IMR-90 (cell line): ENCODE results near the gene ZMIZ1.

Source experiments
- RFX5 ChIP-seq: IDR thresholded peaks from 2 replicates; pipeline ENCODE4 v1.8.0; 2012; ENCODE audit warnings: low read depth, mild to moderate bottlenecking, low read length, moderate library complexity
- TF ChIP-seq, protein P1 (sequence below): conservative IDR thresholded peaks from 2 replicates; pipeline ENCODE4 v1.5.1; 2012; ENCODE audit warnings: mild to moderate bottlenecking, low read depth, low read length, improper control_type of control experiment

DNA sequence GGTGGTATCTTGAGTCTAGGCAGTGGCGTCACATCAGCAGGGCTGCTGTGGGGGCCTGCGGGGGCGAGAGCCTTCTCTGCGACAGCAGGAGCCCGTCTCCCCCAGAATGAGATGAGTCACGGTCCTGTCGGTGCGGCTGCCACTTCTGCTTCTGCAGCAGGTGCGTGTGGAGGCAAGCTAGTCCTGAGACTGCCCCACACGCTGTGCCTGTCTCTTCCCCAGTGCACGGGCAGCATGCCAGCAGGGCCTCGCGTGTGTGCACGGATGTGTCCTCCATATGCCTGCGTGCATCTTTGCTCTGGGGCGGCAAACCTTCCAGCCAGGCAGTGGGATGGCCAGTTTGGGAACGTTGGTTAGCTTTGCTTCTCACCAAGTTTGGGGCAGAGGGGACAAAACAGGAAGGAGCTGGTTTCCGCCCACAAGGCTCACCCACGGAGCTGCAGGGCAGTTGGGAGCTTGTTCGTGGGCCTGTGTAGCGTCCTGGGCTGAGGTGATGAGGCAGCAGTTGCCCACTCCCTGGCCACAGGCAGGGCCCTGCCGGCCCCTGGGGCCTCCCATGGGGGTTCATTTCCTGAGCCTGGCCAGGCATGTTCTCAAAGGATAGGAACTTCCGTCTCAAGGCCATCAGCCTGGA is 217.7 kb downstream of the ZMIZ1 start:
- TF ChIP-seq, protein P1, sequence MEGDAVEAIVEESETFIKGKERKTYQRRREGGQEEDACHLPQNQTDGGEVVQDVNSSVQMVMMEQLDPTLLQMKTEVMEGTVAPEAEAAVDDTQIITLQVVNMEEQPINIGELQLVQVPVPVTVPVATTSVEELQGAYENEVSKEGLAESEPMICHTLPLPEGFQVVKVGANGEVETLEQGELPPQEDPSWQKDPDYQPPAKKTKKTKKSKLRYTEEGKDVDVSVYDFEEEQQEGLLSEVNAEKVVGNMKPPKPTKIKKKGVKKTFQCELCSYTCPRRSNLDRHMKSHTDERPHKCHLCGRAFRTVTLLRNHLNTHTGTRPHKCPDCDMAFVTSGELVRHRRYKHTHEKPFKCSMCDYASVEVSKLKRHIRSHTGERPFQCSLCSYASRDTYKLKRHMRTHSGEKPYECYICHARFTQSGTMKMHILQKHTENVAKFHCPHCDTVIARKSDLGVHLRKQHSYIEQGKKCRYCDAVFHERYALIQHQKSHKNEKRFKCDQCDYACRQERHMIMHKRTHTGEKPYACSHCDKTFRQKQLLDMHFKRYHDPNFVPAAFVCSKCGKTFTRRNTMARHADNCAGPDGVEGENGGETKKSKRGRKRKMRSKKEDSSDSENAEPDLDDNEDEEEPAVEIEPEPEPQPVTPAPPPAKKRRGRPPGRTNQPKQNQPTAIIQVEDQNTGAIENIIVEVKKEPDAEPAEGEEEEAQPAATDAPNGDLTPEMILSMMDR = no peak
- no peak for TF ChIP-seq RFX5
